CD4-positive, alpha-beta T cell treated with Interleukin-4 for 4 hours (primary cell): ENCODE data around the gene MRPL50.

Experiments
- DNase-seq: peaks from one replicate; pipeline ENCODE4 v3.0.0-alpha.2; 2020

The MRPL50 gene

DNA sequence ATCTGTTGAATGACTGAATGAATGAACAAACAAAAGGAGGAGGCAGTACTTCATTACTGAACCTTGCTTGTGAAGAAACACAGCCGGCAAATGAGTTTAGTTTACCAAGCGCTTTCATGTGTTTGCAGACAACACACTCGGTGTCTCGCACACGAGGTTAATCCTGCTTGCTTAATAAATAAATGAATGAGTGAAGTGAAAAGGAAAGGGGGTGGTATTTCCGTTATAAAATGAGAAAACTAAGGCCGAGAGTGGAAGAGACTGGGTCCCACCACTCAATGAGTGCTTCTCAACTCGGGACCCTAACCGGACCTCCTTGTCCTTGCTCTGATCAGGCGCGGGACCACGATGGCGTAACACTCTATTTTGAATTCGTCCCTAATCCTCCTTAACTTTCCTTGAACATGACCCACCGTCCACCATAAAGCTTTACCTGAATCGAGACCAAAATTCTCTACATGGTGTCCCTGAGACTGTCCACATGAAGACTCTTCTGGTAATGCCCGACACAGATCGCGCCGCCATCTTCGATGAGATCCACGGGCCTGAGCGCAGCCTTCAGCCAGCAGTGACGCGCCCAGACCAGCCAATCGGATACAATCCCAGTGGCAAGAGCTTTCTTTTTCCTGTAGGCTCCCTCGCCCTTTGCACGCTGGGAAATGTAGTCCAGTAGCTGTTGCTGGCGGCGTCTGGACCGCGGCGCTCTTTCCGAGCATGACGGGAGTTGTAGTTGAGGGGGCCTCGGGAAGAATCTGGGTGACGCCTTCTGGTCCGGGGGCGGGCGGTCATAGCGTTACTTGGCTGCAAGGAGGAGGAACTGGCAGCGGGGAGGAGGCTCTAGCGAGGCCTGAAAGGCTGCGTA, at the start of gene MRPL50, which contains the start of gene ZNF189:
Gene MRPL50, minus strand, starts transcription at position 551 of the 862 bp plus-strand sequence. Its CDS starts 26 bp downstream, at position 525.
Gene ZNF189, plus strand, starts transcription at position 784 of the 862 bp plus-strand sequence. CDS start 306 bp downstream, outside the sequence.
- DNase-seq: peak; percentile 98

DNA sequence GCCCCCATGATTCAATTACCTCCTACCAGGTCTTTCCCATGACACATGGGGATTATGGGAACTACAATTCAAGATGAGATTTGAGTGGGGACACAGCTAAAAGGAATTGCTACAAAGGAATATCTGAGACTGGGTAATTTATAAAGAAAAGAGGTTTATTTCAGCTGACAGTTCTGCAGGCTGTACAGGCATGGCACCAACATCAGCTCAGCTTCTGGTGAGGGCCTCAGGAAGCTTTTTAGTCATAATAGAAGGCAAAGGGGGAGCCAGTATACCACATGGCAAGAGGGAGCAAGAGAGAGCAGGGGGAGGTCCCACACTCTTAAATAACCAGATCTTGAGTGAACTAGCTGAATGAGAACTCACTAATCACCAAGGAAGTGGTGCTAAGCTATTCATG, 48.3 kb upstream of the MRPL50 start:
- DNase-seq: no peak

DNA sequence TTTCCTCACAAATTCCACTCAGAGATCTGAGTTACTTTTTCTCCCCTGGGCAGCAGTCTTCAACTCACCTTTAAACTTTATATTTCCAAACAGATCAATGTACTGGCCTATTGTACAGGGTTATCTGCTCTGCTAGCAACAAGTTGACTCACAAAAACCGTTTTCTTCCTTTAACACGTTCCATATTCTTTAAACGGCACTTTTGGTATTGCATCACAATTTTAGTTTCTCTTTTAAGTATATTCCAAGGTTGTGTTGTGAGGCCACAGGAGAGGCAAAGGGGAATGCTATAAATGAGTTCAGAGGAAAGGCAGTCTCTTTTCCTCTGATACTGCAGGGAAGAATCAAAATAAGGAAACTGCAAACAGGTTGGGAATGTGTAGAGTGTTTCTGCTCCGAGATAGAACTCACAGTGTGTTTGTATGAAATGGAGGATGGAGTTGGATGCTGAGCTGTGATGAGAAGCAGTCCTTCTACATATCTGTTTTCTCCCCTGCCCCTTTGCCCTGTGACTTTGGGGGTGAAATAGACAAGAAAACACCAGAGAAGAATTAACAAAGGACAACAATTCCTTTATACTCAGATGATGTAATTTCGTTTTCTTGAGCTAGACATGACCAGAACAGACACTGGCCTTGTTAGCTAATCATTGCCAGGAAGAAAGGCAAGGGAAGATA, 47.1 kb upstream of the MRPL50 start:
- no peak for DNase-seq

DNA sequence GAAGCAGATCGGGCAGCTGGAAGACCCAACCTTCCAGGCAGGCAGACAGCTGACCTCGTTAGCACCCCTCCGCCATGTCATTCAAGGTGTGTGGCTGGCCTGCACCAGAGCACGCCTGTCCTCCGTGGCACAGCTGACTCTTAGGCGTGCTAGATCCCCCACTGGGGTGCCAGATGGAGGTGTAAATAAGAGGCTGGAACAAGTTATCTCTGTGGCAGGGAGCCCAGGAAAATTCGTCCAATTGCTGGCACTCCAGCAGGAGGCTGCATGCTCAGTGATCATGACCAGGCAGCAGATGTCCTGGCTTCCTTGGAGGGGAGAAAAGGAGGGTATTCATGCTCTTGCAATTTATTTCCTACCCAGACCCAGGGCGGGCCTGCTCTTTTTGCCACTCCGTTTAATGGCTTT, 45.0 kb upstream of the MRPL50 start:
- no peak for DNase-seq

DNA sequence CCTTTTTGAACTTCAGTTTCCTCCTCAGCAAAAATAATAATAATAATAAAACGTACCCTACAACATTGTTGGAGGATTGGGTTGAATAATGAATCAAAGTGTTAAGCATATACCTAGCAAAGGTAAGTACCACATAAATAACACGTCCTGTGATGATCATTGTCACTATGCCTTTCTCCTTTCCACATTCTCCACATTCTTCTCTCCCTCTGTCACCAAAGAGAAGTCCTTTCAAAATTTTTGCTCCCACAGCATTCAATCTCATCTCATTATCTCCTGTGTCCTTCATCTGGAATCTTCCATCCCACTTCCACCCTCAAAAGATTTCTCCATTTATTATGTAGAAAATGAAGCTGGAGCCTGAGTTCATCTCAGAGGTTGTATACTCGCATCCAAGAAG, 44.3 kb upstream of the MRPL50 start:
- DNase-seq: no peak

DNA sequence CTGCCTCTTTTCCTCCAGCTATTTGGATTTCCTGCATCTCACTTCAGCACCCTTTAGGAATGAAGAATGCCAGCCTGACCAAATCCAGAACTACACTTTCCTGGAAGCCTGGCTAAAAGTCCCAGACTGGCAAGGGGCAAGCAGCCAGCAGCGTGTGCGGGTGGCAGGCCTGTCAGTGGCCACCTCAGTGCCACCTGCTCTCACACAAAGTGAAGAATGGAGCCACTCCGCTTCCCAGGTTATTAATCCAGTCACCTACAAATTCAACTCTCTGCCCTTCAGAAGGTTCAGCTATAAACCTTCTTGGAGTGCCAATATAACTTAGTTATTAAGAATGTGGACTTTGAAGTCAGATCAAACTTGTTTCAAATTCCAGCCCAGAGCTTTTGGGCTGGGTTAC, 43.9 kb upstream of the MRPL50 start:
- no peak for DNase-seq

DNA sequence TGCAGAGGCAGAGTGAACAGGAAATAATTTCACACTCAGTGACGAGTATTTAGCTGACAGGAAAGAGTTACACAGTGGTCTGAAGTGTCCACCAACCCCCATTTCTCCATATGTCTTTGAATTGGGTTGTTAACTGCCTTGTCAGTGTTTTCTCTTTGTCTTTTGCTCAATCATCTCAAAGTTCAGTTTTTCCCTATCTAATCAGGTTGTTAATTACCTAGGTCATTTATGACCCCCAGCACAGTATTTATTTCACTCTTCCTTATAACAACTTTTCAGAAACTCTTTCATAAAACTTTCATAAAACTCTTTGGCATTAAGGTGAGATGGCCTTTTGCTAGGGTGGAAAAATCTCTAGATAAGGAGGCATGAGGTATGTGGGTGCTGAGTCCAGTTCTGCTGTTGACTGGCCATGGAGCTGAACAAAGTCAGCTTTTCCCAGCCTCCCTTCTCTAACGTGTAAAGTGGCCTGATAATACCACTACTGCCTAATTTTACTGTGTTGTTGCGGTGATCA, 42.4 kb upstream of the MRPL50 start:
- DNase-seq: no peak

DNA sequence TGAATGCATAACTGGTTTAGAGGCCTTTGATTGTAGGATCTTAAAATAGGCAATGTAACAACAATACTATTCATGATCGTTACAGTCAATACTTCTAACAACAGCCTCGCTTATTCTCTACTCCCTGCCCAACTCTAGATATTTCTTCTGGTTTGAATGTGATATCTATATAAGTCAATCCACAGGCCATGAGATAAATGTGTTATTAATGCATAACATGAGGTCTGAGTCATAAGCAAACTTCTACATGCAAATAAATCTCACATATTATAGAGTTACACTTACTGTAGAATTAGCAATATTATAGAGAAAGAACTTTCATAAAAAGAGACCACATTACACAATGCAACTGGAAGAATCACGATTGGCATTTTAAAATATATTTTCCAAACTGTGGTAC, 40.1 kb upstream of the MRPL50 start:
- no peak for DNase-seq

DNA sequence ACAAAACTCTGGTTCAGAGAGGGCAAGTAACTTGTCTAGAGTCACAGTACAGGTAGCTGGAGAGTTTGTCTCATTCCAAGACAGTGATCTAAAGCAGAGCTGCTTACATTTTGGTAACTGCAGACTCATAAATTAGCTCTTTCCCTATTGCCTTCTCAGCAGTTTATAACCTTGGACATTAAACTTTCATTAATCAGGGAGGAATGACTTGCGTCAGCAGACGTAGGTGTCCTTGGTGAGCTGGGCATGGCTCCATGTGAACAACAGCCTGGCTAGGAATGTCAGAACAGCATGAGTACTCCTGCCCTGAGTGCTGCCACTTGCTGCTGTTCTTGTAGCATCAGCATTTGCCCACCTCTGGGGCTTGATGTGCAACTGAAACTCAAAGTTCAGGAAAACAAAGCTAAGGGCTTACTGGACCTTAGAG, 39.4 kb upstream of the MRPL50 start:
- DNase-seq: no peak

DNA sequence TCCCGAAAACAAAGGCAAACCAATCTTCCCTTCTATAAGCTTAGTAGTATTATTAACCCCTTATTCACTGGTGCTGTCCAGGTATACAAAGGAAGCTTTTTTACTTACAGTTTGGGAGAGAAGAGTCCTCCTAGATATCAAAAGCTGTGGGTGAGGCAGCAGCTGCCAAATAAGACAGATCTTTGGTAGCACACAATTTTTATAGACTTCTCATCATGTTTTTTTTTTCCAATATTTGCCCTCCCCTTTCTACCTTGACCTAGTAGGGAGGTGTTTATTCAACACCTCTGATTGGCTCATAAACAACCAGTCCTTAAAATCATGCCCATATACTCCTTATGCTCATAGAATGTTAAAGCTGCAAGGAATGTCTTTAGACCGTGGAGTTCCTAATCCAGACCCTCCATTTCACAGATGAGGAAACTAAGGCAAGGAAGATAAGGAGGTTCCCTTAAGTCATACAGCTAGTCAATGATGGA, 37.2 kb upstream of the MRPL50 start, which contains the start of gene ALDOB:
Gene ALDOB, minus strand, starts transcription at position 174 of the 479 bp plus-strand sequence. CDS start 4,887 bp downstream, outside the sequence.
- no peak for DNase-seq

DNA sequence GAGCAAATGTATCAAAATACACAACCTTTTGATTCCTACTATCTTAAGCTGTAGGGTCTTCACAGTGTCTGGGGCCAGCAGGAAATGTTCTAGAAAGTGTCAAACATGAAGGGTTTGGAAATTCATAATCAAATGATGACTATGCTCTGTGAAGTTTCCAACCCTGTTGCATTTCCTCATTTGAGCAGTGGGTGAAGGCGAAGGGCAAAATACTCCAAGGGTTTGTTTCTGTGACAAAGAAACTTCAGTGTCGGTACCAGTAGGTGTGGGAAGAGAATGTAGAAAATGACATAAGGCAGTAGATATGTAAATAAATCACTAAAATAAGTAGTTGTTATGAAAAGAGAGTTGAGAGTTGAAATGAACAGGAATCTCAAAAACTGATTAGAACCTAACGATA, 36.6 kb upstream of the MRPL50 start:
- no peak for DNase-seq

DNA sequence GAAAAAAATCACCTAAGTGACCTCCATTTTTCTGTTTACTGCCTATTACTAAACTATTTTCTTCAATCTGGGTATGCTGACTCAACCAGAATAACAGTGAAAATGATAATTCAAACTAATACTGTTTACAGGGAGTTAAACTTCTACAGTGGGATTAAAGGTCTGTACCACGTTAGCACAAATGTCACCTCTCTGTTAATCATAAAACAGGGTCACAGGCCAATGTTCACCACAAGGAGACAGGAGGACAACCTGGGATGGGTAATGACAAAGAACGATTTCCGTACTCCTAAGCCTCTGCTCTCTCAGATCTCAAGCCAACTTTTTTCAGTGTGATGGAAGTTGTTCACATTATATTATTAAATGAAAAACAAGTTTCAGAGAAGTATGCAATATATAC, 34.8 kb upstream of the MRPL50 start:
- DNase-seq: no peak

DNA sequence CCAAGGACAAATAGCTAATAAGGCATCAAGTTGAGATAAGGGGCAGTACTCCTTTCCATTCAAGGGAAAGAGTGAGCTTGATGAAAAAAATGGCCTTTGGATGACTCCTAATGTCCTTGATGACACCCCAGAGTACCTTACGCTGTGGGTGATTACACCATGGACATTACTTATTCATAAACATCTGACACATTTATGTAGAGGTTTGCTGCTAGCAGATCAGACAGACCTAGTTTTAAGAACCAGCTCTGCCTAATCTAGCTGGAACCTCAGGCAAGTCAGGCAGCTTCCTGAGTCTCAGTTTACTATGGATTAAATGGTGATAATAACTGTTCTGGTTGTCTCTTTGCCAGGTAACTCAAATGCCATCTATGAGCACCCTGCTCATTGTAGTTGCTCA, 34.3 kb upstream of the MRPL50 start:
- no peak for DNase-seq

DNA sequence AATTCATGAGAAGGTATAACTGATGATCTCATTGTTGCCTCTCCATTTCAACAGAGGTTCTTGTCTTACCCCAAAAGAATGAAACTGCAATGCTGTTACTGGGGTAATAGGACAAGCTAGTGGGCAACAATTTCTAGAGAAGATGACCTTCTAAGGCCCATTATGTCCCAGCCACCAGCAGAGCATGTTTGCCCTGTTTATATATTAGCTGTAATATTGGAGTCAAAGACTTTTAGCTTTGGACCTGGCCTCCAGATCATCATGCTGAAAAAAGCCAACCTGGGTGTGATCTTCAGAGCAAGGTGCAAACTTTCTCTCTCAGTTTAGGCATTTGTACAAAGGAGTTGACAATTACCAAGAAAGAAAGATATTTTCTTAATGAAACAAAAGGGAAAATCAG, 33.8 kb upstream of the MRPL50 start:
- DNase-seq: no peak

DNA sequence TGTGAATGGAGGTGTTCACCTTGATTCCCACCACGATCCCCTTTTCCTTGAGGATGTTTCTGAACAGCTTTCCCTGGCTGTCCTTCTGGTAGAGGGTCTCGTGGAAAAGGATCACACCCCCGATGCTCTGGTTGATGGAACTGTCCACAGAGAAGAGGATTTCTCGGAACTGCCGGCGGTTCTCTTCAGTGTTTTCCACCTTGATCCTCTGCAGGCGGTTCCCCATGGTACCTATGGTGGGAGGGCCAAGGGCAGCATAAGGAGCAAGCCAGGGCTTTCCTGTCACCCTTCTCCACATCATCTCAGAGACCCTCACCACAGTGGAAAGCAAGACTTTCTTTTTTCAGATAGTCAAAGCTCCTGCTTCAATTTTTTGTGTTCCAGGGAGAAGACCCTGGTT, 31.3 kb upstream of the MRPL50 start:
- DNase-seq: no peak

DNA sequence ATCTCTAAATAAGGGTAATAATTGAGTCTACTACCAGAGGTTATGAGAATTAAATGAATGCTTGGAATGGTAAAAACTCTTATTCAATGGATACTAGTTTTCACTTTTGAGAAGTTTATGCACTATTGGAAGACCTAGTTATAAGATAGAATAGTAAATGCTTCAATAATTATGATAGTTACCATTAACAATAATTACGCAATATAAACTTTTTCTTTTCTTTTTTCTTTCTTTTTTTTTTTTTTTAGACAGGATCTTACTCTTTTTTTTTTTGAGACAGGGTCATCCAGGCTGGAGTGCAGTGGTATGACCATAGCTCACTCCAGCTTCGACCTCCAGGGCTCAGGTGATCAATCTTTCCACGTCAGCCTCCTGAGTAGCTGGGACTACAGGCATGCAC, 30.5 kb upstream of the MRPL50 start:
- DNase-seq: no peak

DNA sequence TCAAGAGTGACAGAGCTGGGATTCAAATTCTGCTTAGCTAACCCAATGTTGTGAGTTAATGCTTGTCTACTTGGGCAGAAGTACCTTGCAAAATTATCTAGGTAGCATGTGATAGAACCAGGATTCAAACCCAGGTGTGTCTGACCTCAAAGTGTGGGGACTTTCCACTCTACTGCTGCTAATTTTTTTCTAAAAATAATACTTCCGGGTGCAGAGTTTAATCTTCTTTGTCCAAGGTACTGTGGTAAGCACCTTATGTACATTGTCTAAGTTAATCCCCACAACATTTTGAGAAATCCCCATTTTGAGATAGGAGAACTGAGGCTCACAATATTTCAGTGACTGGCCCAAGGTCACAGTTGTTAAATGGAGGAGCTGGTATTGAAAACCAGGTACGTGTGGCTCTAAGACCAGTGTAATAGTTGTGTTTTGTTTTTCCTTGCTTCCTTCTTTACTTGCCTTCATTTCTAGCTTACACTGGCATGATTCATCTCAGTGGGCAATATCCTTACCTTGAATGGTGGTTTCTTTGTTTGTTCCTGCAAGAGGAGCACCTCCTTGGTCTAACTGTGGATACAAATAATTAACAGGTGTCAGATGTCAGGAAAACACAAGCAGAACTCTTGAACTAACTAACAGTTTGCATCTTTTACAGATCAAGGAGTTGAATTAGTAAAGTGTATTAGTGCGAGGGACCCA, 29.7 kb upstream of the MRPL50 start:
- no peak for DNase-seq

DNA sequence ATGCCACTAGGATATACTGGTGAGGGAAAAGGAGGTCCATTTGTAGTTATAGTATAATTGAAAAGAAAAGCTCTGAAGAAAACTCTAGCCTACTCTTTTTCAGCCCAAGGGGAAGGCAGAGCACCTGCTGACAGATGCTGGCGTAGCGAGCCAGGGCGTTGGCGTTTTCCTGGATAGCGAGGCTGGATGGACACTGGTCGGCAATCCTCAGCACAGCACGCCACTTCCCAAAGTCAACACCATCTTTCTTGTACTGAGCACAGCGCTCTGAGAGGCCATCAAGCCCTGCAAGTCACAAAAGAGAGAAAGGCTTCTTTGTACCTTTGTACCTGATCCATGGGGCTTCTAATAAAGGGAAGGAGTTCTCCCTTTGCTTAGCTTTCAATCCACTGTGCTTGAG, 28.9 kb upstream of the MRPL50 start:
- no peak for DNase-seq

DNA sequence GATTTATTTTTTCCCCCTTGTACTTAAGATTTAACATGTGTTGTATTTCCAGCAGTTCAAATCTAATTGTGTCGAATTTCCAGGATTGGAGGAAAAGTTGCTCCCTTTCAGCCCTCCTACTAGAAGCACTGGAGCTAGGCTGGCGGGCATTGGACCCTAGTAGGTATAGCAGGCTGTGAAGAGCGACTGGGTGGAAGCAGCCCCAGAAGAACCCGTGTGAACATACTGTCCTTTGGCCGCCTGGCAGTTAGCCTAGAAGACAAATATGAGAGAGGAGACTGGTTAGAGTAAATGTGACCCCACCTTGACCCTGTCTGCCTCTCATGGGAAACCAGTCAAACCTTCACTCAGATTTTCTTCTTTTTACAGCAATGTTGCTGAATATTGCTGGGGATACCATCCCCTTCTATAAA, 23.2 kb upstream of the MRPL50 start:
- DNase-seq: no peak

DNA sequence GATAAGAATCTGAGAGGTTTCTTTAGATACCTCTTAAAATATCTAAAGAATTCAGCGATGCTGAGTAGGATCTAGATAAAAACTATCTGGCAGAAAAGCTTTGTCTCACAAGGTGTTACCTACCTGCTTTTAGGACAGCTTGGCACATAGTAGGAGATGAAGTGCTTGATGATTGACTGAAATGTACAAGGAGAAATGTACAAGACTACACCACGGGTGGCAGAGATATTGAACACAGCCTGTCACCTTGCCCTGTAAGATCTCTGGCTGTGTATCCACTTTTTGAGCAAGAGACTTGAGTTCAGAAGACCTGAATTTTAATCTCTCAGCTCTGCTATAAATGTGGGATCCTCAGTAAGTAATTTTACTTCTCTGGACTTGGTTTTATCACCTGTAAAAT, 21.4 kb upstream of the MRPL50 start:
- DNase-seq: no peak

DNA sequence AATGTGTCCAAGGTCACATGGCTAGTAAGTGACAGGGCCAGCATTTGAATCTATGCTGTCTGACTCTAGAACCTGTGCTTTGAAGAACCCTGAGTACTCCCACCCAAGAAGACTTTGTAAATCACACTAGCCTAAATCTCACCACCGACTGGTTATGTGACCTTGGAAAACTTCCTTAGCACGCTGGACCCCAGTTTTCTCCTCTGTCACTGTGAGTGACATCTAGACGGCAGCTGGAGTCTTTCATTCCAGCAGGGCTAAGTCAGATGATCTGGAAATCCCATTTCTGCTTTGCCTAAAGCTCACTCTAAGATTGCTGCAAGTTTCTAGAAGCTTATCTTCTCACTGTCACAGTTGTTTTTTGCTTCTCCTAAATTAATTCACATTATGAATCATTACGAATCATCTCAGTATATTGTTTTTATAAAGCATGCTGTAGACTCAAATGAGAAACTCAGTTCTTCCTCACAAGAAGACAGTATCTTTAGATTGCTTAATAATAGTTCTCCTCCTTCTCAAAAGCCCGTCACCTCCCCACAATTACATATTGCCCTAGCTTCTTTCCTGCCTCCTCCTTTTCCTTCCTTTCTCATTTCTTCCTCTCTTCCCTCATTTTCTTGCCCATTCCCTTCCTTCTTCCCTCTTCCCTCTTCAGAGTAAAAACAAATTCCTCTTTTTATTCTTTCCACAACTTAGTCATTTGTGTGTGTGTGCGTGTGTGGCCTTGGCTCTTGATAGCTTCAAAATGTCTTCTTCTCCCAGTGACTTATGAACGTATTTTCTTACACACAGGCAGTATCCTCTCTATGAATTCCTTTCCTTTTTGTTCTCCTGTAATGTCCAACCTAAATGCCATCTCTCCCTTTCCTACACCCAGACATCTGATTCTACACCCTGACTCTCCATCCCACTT, 20.4 kb upstream of the MRPL50 start:
- DNase-seq: no peak

DNA sequence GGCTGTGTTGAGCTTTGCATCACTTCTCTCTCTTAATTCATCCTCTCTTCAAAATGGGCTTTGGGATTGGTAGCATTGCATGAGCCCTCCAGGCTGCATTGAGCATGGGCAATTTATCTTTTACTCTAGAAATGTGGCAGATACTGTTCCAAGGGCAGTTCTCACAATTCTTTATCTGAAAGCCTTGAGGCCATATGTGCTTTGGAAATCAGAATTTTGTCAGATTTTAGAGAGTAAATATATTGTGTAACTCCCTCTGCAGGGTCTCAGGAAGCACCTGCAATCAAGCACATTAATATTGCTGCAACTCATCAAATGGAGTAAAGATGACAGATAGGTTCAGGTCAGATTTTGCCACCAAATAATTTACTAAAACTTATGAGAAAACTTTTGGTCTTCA, 19.6 kb upstream of the MRPL50 start:
- no peak for DNase-seq
